ENCODE data around the gene GORASP2.
"Not testable (repeated sequence)": the region's sequence is repeated elsewhere in the genome, so short reads cannot be mapped to it uniquely, and the experiment has no call there.

Gene GORASP2

DNA sequence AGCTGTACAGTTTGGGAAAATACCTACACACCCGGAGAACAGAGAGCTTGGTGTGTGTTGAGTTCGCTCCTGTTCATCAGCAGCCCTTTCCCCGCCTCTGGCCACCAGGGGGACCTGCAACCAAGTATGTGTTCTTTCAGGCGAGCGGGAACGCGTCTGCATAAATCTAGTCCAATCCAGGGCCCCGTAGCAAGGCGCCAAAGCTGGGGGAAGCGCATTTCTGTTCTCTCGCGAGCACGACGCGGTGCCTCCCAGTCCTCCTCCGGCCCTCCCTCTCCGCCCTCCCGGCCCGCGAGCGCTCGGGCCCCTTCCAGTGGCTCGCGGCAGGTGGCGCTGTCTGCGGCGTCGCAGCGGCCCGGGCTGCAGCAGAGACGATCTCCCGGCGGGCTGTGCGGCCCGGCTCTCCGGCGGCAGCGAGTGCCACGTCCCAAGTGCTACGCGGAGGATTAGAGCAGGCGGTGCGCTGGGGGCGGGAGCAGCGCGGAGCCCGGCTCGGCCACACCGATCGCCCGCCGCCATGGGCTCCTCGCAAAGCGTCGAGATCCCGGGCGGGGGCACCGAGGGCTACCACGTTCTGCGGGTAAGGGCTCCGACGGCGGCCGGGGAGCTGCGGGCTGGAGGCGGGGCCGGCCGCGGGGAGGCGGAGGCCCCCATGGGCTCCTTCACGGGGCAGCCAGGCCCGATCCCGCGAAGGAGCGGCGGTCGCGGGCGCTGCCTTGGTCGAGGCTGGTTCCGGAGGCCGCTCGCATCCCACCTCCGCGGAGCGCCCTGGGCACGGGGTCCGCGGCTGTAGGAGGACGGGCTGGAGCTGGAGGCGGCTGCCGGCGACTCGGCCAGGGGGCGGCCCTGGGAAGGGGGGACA, at the start of gene GORASP2:
Gene GORASP2, plus strand, starts transcription at position 430 of the 862 bp plus-strand sequence. Its CDS starts 88 bp downstream, at position 518.
- DNase-seq = peak; percentile 97 to 98

GRCh38 chr2:170881840-170882239, 47.2 kb upstream of the GORASP2 start:
- no peak for DNase-seq

DNA sequence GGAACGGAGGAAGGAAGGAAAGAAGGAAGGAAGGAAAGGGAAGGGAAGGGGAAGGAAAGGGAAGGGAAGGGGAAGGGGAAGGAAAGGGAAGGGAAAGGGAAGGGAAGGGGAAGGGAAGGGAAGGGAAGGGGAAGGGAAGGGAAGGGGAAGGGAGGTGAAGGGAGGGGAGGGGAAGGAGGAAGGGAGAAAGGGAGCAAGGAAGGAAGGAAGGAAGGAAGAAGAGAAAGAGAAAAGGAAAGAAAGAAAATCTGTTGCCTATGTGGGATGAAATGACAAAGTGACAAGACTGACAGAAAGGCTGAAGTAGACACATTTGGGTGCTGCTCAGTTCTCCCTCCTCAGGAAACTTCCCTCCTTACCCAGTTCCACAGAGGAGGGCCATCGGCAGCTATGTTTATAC, 46.3 kb upstream of the GORASP2 start:
- no peak for DNase-seq

DNA sequence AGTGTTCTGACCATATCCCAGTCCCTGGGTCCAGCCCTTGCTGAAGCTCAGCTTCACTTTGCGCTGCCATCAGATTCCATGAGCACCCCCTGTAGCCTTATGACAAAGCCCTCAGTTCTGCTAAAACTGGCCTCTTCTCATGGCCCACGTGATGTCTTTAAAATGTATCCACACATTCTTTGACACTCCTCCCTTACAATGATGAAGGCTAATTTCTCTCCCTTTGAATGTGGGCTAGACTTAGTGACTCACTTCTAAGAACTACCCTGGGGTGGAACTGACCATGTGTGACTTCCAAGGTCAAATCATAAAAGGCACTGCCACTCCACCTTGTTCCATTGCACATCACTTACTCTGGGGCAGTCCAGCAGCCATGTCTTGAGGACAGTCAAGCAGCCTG, 45.4 kb upstream of the GORASP2 start:
- DNase-seq = no peak

DNA sequence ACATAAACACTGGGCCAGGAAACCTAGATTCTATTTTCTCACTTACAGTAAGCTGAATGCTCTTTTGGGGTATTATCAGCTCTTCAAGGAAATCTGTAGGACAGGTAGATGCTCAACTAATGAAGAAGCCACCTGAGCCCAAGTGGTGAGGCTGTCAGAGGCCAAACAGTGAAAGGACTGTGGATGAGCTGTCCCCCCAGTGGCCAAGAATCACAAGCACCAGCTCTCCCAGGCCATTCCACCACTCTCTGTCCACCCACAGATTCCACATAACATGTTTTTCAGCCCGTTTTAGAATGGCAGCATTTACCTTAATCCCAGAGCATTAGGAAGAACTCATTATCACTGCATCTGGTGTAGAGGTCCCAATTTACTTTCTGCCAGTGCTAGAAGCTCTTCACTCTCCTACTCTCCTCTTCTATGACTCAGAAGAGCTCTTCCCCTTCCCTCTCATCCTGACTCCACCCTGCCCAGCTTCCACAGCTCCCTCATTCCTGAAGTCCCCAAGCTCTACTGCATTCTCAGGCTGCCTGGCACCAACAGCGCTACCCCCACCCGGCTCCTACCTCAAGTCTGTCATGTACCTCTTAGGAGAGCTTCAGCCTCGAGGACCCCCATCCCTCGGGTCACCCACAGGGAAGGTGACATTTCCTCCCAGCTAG, 43.8 kb upstream of the GORASP2 start:
- DNase-seq = no peak

DNA sequence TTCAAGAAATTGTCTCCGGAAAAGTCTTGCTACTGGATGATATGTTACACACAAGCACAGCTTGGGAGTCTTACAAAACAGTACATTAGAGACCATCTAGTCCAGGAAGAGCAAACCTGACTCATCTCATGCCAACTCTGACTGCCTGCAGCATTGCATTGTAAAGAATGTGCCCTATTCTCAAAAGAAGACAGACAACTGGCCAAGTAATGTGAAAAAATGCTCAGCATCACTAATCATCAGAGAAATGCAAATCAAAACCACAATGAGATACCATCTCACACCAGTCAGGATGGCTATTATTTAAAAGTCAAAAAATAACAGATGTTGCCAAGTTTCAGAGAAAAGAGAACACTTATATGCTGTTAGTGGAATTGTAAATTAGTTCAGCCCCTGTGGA, 42.7 kb upstream of the GORASP2 start:
- no peak for DNase-seq

DNA sequence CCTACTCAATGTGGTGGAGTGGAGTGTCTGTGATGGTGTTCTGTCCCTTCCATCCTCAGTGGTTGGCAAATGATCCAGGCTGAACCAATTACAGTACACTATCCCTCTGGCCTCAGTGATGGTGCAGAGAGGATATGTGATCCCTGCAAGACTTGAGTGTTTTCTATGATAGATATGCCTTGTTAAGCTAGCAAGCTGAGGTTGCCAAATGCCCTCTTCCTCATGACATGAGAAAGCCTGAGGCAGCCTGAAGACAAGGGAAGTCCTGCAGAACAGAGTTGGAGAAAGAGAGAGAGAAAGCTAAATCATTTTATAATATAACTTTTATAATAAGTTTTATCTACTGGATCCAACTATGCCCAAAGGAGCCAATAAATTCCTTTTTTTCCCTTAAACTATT, 41.6 kb upstream of the GORASP2 start:
- no peak for DNase-seq

DNA sequence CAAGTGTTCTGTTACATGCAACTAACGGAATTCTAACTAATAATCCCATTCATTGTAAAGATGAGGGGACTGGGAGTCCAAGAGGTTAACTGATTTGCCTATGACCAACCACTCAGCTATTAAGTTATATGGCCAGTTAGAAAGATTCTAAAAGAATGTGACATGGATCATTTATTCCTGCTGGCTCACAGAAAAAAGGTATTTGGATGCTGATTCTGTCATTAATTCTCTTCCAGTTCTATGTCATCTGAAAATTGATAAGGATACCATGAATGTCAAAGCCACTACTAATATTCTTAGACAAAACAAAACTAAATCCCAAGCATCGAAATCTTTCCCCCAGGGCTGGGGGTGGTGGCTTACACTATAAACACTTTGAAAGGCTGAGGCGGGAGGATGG, 41.2 kb upstream of the GORASP2 start:
- no peak for DNase-seq

- DNase-seq = no peak
Observed at GRCh38 chr2:170891893-170892292, 37.2 kb upstream of the GORASP2 start.

DNA sequence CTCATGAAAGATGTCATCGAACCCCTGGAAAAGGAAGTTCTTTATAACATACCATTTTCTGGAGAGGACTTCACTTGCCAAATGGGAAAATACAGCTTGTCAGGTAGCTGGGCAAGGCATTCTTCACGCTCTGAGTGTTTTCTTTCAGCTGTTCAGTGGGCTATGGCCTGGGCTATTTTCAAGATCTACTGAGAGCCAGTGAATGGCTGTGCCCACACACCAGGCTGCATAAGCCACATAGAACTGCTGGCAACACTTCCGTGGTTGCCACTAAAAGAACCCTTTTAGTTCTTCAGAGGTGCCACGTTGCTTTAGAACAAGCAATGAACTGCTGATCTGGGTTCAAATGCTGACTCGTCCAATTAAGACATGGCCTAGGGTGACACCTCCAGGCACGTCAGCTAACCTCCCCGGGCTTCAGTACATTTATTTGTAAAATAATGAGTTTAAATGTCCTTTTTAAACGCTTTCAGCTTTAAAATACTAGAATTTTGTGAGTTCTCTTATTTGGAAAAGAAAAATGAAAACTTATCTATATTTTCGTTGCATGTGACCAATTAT, 36.6 kb upstream of the GORASP2 start:
- DNase-seq = no peak

- no peak for DNase-seq
Observed at GRCh38 chr2:170895023-170895757, 33.9 kb upstream of the GORASP2 start.

GRCh38 chr2:170896622-170897021, 32.4 kb upstream of the GORASP2 start:
- DNase-seq = no peak

GRCh38 chr2:170897108-170897507, 31.9 kb upstream of the GORASP2 start:
- DNase-seq = no peak

GRCh38 chr2:170905864-170906263, 23.2 kb upstream of the GORASP2 start:
- no peak for DNase-seq

GRCh38 chr2:170911314-170911889, 17.7 kb upstream of the GORASP2 start:
- DNase-seq = no peak

- DNase-seq = not testable (repeated sequence)
Observed at GRCh38 chr2:170914994-170915666, 13.9 kb upstream of the GORASP2 start.

DNA sequence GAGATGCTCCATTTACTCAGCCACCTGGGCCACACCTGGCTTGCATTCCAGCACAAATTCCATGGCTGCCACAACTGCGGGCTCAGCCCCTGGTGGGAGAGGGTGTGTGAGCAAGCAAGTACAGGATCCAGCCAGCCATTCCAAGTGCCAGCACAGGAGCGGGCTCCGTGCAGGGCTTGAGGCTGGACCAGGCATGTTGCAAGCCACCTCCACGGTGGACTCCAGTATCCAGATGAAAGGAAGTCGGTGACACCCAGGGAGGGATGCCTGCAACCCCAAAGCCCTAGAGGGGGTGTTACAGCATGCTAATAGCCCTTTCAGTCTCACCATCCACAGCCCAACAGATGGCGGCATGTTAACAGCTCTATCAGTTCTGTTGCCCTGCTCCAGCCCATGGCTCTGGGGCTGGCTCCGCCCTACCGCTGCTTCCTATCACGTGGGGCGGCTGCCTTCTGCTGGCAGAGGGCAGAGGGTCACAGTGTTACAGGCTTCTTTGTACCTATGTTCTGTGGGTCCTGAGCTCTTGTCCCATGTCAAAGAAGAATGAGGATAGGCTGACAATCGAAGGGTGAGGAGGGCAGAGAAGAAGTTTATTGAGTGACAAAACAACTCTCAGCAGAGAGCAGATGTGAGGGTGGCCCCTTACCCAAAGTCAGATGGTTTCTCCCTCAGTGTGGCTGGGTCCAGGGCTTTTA, 11.7 kb upstream of the GORASP2 start:
- no peak for DNase-seq

- DNase-seq = no peak
Observed at GRCh38 chr2:170917957-170918356, 11.1 kb upstream of the GORASP2 start.

DNA sequence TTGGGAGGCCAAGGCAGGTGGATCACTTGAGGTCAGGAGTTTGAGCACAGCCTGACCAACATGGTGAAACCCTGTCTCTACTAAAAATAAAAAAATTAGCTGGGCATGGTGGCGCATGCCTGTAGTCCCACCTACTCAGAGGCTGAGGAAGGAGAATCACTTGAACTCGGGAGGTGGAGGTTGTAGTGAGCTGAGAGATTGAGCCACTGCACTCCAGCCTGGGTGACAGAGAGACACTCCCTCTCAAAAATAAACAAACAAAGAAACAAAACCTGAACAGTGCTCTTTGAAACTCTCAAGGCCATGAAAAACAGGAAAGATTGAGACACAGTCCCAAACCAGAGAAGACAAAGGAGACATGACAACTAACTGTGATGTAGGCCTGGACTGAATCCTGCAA, 7.2 kb upstream of the GORASP2 start:
- not testable (repeated sequence) for DNase-seq

- no peak for DNase-seq
Observed at GRCh38 chr2:170922634-170923494, 6.2 kb upstream of the GORASP2 start.

DNA sequence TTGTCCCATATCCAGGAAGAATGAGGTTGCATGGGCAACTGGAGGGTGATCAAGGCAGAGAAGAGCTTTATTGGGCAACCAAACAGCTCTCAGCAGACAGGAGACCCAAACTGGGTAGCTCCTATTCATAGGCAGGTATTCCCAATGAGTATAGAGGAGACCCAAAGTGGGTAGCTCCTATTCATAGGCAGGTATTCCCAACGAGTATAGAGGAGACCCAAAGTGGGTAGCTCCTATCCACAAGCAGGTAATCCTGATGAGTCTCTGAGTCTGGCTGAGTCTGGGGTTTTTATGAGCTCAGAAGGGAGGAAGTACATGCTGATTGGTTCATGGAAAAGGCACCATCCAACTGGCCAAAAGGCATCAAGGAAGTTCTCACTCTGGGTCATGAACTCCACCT, 5.3 kb upstream of the GORASP2 start:
- no peak for DNase-seq
